ENCODE data around the gene RAB21. TPM values are rescaled to one million over a fixed set of nuclear protein-coding genes. Genes with fewer than 3 reads are reported as not detected.

Gene RAB21
- total and polyA plus RNA-seq, 10 donors, result 5.7 to 75.4 (median 27.9) TPM

DNA sequence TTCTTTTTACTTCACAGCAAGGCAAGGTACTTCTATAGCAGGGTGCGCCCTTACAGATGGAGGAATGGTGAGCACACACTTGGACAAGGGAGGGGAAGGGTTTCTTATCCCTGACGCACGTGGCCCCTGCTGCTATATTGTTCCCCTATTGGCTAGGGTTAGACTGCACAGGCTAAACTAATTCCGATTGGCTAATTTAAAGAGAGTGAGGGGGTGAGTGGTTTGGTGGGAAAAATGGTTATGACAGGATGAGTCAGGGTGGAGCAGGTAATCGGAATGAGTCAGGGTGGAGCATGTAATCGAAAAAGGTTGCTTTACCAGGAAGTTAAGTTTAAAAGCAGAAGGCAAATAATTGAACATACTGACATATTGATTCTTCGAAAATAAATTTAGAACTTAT is 23.7 kb upstream of the RAB21 start:
- 75 to 90% (median 83%) methylated on average over 7 of the region's 7 CpGs for WGBS, 5 donors
- no peaks in the 10 kb centered on the region for H3K4me1 ChIP-seq
- H3K36me3 ChIP-seq, result no peaks in the 10 kb centered on the region
- no peak overlapping the region for H3K27ac ChIP-seq
- TF ChIP-seq, protein P1, sequence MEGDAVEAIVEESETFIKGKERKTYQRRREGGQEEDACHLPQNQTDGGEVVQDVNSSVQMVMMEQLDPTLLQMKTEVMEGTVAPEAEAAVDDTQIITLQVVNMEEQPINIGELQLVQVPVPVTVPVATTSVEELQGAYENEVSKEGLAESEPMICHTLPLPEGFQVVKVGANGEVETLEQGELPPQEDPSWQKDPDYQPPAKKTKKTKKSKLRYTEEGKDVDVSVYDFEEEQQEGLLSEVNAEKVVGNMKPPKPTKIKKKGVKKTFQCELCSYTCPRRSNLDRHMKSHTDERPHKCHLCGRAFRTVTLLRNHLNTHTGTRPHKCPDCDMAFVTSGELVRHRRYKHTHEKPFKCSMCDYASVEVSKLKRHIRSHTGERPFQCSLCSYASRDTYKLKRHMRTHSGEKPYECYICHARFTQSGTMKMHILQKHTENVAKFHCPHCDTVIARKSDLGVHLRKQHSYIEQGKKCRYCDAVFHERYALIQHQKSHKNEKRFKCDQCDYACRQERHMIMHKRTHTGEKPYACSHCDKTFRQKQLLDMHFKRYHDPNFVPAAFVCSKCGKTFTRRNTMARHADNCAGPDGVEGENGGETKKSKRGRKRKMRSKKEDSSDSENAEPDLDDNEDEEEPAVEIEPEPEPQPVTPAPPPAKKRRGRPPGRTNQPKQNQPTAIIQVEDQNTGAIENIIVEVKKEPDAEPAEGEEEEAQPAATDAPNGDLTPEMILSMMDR (IDR thresholded peaks at IDR 0.05 in 8 of 11, conservative IDR thresholded peaks at IDR 0.05 in 3 of 11), result no peak
- TF ChIP-seq POLR2AphosphoS5 (IDR thresholded peaks at IDR 0.05), result no peak
- no peak for TF ChIP-seq POLR2A (IDR thresholded peaks at IDR 0.05)
- H3K27me3 ChIP-seq (replicated peaks in 1 of 7), result no peaks in the 10 kb centered on the region
- DNase-seq, result no peak
- intact Hi-C loops (cut with DNase I; ENCODE audit: low total_unique reads), result no loop called here
- H3K9me3 ChIP-seq, result no peaks in the 10 kb centered on the region
- H3K4me3 ChIP-seq, result no peak overlapping the region

DNA sequence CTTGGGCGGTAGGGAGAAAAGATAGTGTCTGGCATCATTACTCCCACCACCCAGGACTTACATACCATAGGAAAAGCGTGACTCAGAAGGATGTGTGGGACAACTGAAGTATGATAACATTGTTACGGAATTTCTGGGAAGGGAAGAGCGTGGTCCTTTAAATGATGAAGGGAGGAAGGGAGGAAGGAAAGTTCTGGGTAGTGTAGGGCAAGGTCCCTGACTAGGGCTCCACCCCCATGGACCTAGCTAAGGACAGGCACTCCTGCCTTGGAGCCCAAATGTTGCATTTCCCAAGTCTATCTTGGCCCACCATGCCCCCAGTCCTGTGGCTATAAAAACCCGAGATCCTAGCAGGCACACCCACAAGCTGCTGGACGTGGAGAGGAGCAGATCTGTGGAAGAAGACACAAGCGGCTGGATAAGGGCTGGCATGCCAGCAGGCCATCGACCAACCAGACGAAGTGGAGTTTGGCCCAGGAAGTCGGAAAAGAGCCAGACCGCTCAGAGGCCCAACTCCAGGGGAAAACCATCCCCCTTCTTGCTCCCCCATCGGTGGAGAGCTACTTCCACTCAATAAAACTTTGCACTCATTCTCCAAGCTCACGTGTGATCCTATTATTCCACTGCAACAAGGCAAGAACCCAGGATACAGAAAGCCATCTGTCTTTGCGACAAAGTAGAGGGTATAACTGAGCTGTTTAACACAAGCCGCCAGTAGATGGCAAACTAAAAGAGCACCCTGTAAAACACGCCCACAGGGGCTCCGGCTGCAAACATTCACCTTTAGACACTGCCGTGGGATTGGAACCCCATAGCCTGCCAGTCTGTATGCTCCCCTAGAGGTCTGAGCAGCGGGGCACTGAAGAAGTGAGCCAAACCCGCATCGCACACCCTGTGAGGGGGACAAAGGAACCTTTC is 23.0 kb upstream of the RAB21 start:
- H3K36me3 ChIP-seq, result no peaks in the 10 kb centered on the region
- no peaks in the 10 kb centered on the region for H3K27me3 ChIP-seq (replicated peaks in 1 of 7)
- intact Hi-C loops (cut with DNase I; ENCODE audit: low total_unique reads), result no loop called here
- H3K27ac ChIP-seq, result no peak overlapping the region
- no peak for DNase-seq
- no peaks in the 10 kb centered on the region for H3K9me3 ChIP-seq
- WGBS, 5 donors, result 81 to 88% (median 83%) methylated on average over 21 of the region's 21 CpGs
- no peaks in the 10 kb centered on the region for H3K4me1 ChIP-seq
- no peak overlapping the region for H3K4me3 ChIP-seq
- TF ChIP-seq POLR2AphosphoS5 (IDR thresholded peaks at IDR 0.05), result no peak
- TF ChIP-seq, protein P1 (IDR thresholded peaks at IDR 0.05 in 8 of 11, conservative IDR thresholded peaks at IDR 0.05 in 3 of 11), result no peak
- TF ChIP-seq POLR2A (IDR thresholded peaks at IDR 0.05), result no peak

DNA sequence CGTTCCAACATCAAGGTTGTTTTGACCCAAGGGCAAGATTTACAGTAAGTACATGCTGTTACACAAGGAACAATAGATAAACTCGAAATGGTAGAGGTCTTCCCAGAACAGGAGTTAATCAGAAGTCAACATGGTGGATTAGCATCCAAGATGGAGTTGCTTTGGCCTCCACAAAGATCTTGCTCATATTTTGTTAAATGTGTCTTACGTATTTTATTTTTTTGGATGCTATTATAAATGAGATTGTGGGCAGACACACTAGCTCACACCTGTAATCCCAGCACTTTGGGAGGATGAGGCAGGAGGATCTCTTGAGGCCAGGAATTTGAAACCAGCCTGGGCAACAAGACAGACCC is 22.3 kb upstream of the RAB21 start:
- Histone ChIP-seq H3K36me3 (no peaks in the 10 kb centered on the region), H3K4me3 (no peak overlapping the region), H3K9me3 (no peaks in the 10 kb centered on the region), H3K27me3 (replicated peaks in 1 of 7) (no peaks in the 10 kb centered on the region), H3K27ac (no peak overlapping the region), H3K4me1 (no peaks in the 10 kb centered on the region)
- DNase-seq, result no peak
- intact Hi-C loops (cut with DNase I; ENCODE audit: low total_unique reads), result no loop called here
- TF ChIP-seq, protein P1 (IDR thresholded peaks at IDR 0.05 in 8 of 11, conservative IDR thresholded peaks at IDR 0.05 in 3 of 11), result no peak
- TF ChIP-seq POLR2AphosphoS5 (IDR thresholded peaks at IDR 0.05) (no peak), POLR2A (IDR thresholded peaks at IDR 0.05) (no peak)
- 82 to 87% (median 84%) methylated on average over 3 of the region's 3 CpGs for WGBS, 5 donors

DNA sequence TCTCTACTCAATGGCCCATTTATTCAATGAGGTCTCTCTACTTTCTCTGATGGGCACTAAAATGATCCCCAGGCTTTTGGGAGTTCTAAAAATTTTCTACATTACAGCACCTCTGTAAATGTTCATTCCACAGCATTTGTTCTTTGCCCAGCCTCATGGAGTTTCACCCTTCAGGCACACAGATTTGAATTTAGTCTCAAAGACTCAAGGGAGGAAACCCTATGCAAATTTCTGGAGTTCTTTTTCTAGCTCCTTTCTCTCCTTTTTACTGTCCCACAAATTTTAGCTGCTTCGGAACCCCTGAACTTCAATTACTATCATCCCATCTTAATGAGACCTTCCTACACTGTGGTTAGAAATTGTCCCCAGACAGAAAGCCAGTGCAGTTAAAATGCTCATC is 17.5 kb upstream of the RAB21 start:
- Histone ChIP-seq H3K36me3 (no peaks in the 10 kb centered on the region), H3K4me1 (no peaks in the 10 kb centered on the region), H3K27me3 (replicated peaks in 1 of 7) (no peaks in the 10 kb centered on the region), H3K4me3 (no peak overlapping the region), H3K27ac (no peak overlapping the region), H3K9me3 (no peaks in the 10 kb centered on the region)
- DNase-seq, result no peak
- TF ChIP-seq, protein P1 (IDR thresholded peaks at IDR 0.05 in 8 of 11, conservative IDR thresholded peaks at IDR 0.05 in 3 of 11), result no peak
- TF ChIP-seq POLR2AphosphoS5 (IDR thresholded peaks at IDR 0.05) (no peak), POLR2A (IDR thresholded peaks at IDR 0.05) (no peak)
- 83 to 91% (median 89%) methylated on average over 1 of the region's 1 CpG for WGBS, 5 donors
- intact Hi-C loops (cut with DNase I; ENCODE audit: low total_unique reads), result no loop called here
